GM18502 (cell line): ENCODE results near the gene ATP11A.
"Not testable (repeated sequence)": the region's sequence is repeated elsewhere in the genome, so short reads cannot be mapped to it uniquely, and the experiment has no call there.

Source experiments
- ATAC-seq: cut with Tn5 transposase; IDR thresholded peaks from one replicate; pipeline ENCODE4 v1.9.1; 2021; ENCODE audit warnings: mild to moderate bottlenecking; ENCODE audit not compliant: unreplicated experiment, poor library complexity

ATP11A gene

GRCh38 chr13:112706171-112706570 is 16.3 kb downstream of the ATP11A start:
- ATAC-seq, result no peak

GRCh38 chr13:112708560-112709240 is 18.9 kb downstream of the ATP11A start:
- no peak for ATAC-seq

- ATAC-seq, result not testable (repeated sequence)
Measured at GRCh38 chr13:112709316-112709715, 19.5 kb downstream of the ATP11A start.

- no peak for ATAC-seq
Measured at GRCh38 chr13:112709825-112710783, 20.3 kb downstream of the ATP11A start.

- ATAC-seq, result no peak
Measured at GRCh38 chr13:112710855-112711527, 21.2 kb downstream of the ATP11A start.

GRCh38 chr13:112711528-112712265 is 21.9 kb downstream of the ATP11A start:
- no peak for ATAC-seq

- no peak for ATAC-seq
Measured at GRCh38 chr13:112712451-112713207, 22.8 kb downstream of the ATP11A start.

GRCh38 chr13:112713517-112714253 is 23.8 kb downstream of the ATP11A start:
- no peak for ATAC-seq

GRCh38 chr13:112714376-112715174 is 24.7 kb downstream of the ATP11A start:
- ATAC-seq, result no peak

- no peak for ATAC-seq
Measured at GRCh38 chr13:112715210-112715609, 25.4 kb downstream of the ATP11A start.

- no peak for ATAC-seq
Measured at GRCh38 chr13:112715715-112716460, 26.1 kb downstream of the ATP11A start.

- ATAC-seq, result no peak
Measured at GRCh38 chr13:112716461-112716820, 26.6 kb downstream of the ATP11A start.

- no peak for ATAC-seq
Measured at GRCh38 chr13:112716841-112717520, 27.1 kb downstream of the ATP11A start.

- no peak for ATAC-seq
Measured at GRCh38 chr13:112718318-112718717, 28.5 kb downstream of the ATP11A start.

- no peak for ATAC-seq
Measured at GRCh38 chr13:112719016-112719415, 29.2 kb downstream of the ATP11A start.

GRCh38 chr13:112719556-112719955 is 29.7 kb downstream of the ATP11A start:
- no peak for ATAC-seq

- ATAC-seq, result no peak
Measured at GRCh38 chr13:112720251-112720650, 30.4 kb downstream of the ATP11A start.
